Articular chondrocyte of knee joint (primary cell): Measurements from ENCODE around the gene ACVR1C. TPM values are rescaled to one million over a fixed set of nuclear protein-coding genes. Genes with fewer than 3 reads are reported as not detected.

Experiments used
- total RNA-seq: library from RNA; depleted of rRNA; stranded (reverse); fragments of >200 nt; gene quantifications from 2 replicates; pipeline ENCODE4 v1.2.3, GENCODE V29; 2012

ACVR1C gene
- 0.13 and 0.32 TPM in 2 replicates for total RNA-seq

DNA sequence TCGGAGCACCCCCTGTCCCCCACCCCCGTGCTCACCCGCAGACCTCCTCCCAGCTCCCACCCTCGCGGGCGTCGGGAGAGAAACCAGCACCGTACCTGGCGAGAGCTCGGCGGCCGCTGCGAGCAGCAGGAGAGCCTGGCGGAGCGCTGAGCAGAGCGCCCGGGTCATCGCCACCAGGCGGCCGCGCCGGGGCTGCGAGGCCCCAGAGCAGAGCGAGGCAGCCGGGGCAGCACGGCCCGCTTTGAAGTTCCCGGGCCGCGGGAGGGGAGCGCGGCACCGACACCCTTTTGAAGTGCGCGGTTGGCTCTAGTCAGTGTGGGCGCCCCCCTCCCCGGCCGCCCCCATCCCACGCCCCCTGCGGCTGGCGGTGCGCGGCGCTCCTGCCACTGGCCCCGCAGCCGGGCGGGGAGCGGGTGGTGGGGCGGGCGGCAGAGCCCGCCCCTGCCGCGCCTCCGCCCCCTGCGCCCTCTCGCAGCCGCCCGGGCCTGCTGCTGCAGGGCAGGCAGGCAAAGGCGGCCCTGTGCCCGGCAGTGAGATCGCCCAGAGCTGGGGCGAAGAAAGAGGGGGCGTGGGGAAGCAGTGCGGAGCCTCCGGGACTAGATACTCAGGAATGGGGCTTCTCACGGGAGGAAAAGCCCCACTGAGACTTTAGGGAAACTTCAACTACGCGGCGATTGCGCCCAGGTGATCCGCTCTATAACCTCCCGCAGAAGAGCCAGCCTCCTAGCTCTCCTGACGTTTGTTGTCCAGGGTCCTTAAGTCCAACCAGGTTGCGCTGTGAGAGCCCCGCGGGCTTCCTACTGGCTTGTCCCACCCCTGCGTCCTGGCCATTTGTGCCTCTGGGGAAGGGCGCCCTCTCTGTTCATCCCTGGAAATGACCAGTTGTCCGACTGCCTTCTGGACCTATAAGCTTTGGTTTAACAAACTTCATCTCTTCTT, at the start of gene ACVR1C:
ACVR1C (minus strand) TSS at position 388 of the 939 bp plus-strand sequence; CDS start at position 168, 220 bp downstream.

Other genes starting within 250 kb of the ACVR1C start
- gene CYTIP, start 184.8 kb downstream of the ACVR1C start, total RNA-seq: 0.39 and 0.76 TPM in 2 replicates
- gene ACVR1, start 247.5 kb upstream of the ACVR1C start, total RNA-seq: 50.5 and 60.1 TPM in 2 replicates